Measurements from ENCODE around the gene LCE6A.

DNA sequence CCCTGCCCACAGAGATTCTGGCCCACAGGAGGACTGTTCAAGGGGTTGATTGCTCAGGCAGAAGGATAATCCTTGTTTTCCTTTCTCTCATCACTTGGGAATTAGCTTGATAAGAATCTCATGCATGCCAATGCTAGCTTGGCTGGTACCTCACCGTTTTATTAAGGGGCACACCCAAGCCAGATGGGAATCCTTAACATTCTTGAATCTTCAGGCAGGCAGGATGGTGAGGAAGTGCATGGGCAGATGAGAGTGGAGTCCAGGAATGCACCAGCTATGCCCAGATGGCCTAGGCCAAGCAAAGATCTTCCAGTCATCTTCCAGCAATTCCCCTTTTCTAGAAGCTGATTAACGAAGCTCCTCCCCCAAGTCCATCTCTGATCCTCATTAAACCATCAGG lies 13.0 kb downstream of the LCE6A start:
- TF ChIP-seq, protein P1, sequence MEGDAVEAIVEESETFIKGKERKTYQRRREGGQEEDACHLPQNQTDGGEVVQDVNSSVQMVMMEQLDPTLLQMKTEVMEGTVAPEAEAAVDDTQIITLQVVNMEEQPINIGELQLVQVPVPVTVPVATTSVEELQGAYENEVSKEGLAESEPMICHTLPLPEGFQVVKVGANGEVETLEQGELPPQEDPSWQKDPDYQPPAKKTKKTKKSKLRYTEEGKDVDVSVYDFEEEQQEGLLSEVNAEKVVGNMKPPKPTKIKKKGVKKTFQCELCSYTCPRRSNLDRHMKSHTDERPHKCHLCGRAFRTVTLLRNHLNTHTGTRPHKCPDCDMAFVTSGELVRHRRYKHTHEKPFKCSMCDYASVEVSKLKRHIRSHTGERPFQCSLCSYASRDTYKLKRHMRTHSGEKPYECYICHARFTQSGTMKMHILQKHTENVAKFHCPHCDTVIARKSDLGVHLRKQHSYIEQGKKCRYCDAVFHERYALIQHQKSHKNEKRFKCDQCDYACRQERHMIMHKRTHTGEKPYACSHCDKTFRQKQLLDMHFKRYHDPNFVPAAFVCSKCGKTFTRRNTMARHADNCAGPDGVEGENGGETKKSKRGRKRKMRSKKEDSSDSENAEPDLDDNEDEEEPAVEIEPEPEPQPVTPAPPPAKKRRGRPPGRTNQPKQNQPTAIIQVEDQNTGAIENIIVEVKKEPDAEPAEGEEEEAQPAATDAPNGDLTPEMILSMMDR (IDR thresholded peaks at IDR 0.05; ENCODE audit: borderline replicate concordance, extremely low read depth, low read length, poor library complexity, severe bottlenecking), result no peak
- no peak for TF ChIP-seq EZH2 (IDR thresholded peaks at IDR 0.05; ENCODE audit: borderline replicate concordance, low read depth, low read length, severe bottlenecking)

Measured in DND-41 (cell line).